CD4-positive, alpha-beta T cell (primary cell): Measurements from ENCODE around the gene RAD18. TPM values are rescaled to one million over a fixed set of nuclear protein-coding genes. Genes with fewer than 3 reads are reported as not detected.

Source experiments
- ATAC-seq: fragments of 200-7000 bp; cut with Tn5 transposase; one replicate; pipeline ENCODE4 v1.10.0; 2022; ENCODE audit warnings: mild to moderate bottlenecking; ENCODE audit not compliant: poor library complexity
- CTCF ChIA-PET: fragments of 350-600 bp; sonication (Branson Sonifier 250); formaldehyde crosslinking; loops from one replicate; lab custom pipeline; 2021; ENCODE audit warnings: antibody characterized with exemption, inconsistent platforms; lab: Charles Lee
- POLR2A ChIA-PET: fragments of 350-600 bp; sonication (Branson Sonifier 250); formaldehyde crosslinking; loops from one replicate; lab custom pipeline; 2021; ENCODE audit warnings: antibody characterized with exemption, inconsistent platforms; lab: Charles Lee
- DNase-seq, 14 experiments: peaks; one replicate each; pipeline ENCODE4 v3.0.0-alpha.2; 2013 to 2020; ENCODE audit warnings: mixed read lengths in 2 of 14
- H3K27ac ChIP-seq, 2 donors: one replicate each; pipeline versions ENCODE4 v1.5.1 to v1.7.0; 2013; ENCODE audit warnings: low read length in 2 of 2, low read depth in 1 of 2, mild to moderate bottlenecking in 1 of 2
- H3K27me3 ChIP-seq, 2 experiments: 1 replicate in 1 of 2; 2 replicates in 1 of 2; pipeline versions ENCODE4 v1.6.1 to v1.7.0; 2013; ENCODE audit warnings: low read length in 2 of 2, control low read depth in 1 of 2, mild to moderate bottlenecking in 1 of 2, moderate library complexity in 1 of 2; ENCODE audit not compliant: insufficient read depth in 2 of 2, control insufficient read depth in 1 of 2
- H3K36me3 ChIP-seq: one replicate; pipeline ENCODE4 v1.6.1; 2013; ENCODE audit warnings: low read length, control low read depth; ENCODE audit not compliant: insufficient read depth
- H3K4me1 ChIP-seq: one replicate; pipeline ENCODE4 v1.6.1; 2013; ENCODE audit warnings: low read length, control low read depth; ENCODE audit not compliant: insufficient read depth
- H3K4me3 ChIP-seq: one replicate; pipeline ENCODE4 v1.5.1; 2013; ENCODE audit warnings: mild to moderate bottlenecking, low read length, moderate library complexity
- H3K9me3 ChIP-seq, 2 experiments: 1 replicate in 1 of 2; 2 replicates in 1 of 2; pipeline versions ENCODE4 v1.6.1 to v1.7.0; 2013; ENCODE audit warnings: low read length in 2 of 2, mild to moderate bottlenecking in 2 of 2, control low read depth in 1 of 2, moderate library complexity in 1 of 2; ENCODE audit not compliant: control insufficient read depth in 1 of 2, insufficient read depth in 1 of 2
- H3K27ac Mint-ChIP-seq: one replicate; pipeline ENCODE4 v1.8.0; 2020; ENCODE audit warnings: mixed read lengths
- H3K27me3 Mint-ChIP-seq: one replicate; pipeline ENCODE4 v1.8.0; 2021; ENCODE audit warnings: mixed read lengths
- H3K36me3 Mint-ChIP-seq: one replicate; pipeline ENCODE4 v1.8.0; 2021; ENCODE audit warnings: low read depth, mixed read lengths
- H3K4me1 Mint-ChIP-seq: one replicate; pipeline ENCODE4 v1.8.0; 2021; ENCODE audit warnings: low read depth, mixed read lengths
- H3K4me3 Mint-ChIP-seq: one replicate; pipeline ENCODE4 v1.8.0; 2020; ENCODE audit warnings: mild to moderate bottlenecking, mixed read lengths
- H3K9me3 Mint-ChIP-seq: one replicate; pipeline ENCODE4 v1.8.0; 2020; ENCODE audit warnings: mixed read lengths
- CTCF ChIP-seq: fragments of 200-600 bp; IDR thresholded peaks from one replicate; pipeline ENCODE4 v1.8.0; 2022; ENCODE audit warnings: antibody characterized with exemption, mild to moderate bottlenecking
- intact Hi-C, 2 experiments: fragments of 100-400 bp; cut with DNase I in 1 of 2; cut with micrococcal nuclease in 1 of 2; formaldehyde crosslinking; loops; one replicate each; pipeline versions ENCODE4 v1.15.1 to v1.9.0; 2023 to 2025; cut with DNase I, micrococcal nuclease
- total RNA-seq, 174 experiments: library from RNA in 2 of 174; stranded (reverse) in 2 of 174; gene quantifications; one replicate each; pipeline ENCODE4 v1.2.3 and lab custom pipeline; 2021 to 2026

RAD18 gene
- total RNA-seq, 2 experiments from 2014 or later: 9.6 to 10.0 TPM

GRCh38 chr3:8981700-8982099 is 18.4 kb upstream of the RAD18 start:
- no peak for ATAC-seq
- Mint-ChIP-seq H3K4me3 (no peak overlapping the region), H3K36me3 (no peaks in the 10 kb centered on the region), H3K9me3 (no peaks in the 10 kb centered on the region), H3K27ac (no peak overlapping the region), H3K27me3 (peaks cover 18% of the 10 kb centered on the region), H3K4me1 (no peaks in the 10 kb centered on the region)
- peaks cover 0 to 10% of the 10 kb centered on the region in 2 experiments for H3K9me3 ChIP-seq
- TF ChIP-seq CTCF: no peak
- intact Hi-C loops: no loop called here
- no peak overlapping the region for H3K4me3 ChIP-seq
- no peak overlapping the region for H3K27ac ChIP-seq
- H3K27me3 ChIP-seq: peaks cover 0 to 4% of the 10 kb centered on the region in 2 experiments
- H3K4me1 ChIP-seq: no peaks in the 10 kb centered on the region
- ChIA-PET POLR2A (no interaction called here), CTCF (no interaction called here)
- no peaks in the 10 kb centered on the region for H3K36me3 ChIP-seq
- no peak for DNase-seq

- Histone ChIP-seq H3K27me3 (peaks cover 0 to 4% of the 10 kb centered on the region in 2 experiments), H3K36me3 (no peaks in the 10 kb centered on the region), H3K4me1 (no peaks in the 10 kb centered on the region), H3K27ac (no peak overlapping the region), H3K4me3 (no peak overlapping the region), H3K9me3 (peaks cover 0 to 10% of the 10 kb centered on the region in 2 experiments)
- no peak for TF ChIP-seq CTCF
- H3K4me1 Mint-ChIP-seq: no peaks in the 10 kb centered on the region
- H3K27ac Mint-ChIP-seq: no peak overlapping the region
- H3K9me3 Mint-ChIP-seq: no peaks in the 10 kb centered on the region
- no peak overlapping the region for H3K4me3 Mint-ChIP-seq
- H3K36me3 Mint-ChIP-seq: no peaks in the 10 kb centered on the region
- ChIA-PET POLR2A (no interaction called here), CTCF (no interaction called here)
- ATAC-seq (no peak), DNase-seq (no peak)
- intact Hi-C loops: no loop called here
- H3K27me3 Mint-ChIP-seq: peaks cover 21% of the 10 kb centered on the region
Measured at GRCh38 chr3:8981296-8981695, 18.0 kb upstream of the RAD18 start.

- H3K36me3 ChIP-seq: no peaks in the 10 kb centered on the region
- no peak overlapping the region for H3K27ac Mint-ChIP-seq
- H3K36me3 Mint-ChIP-seq: no peaks in the 10 kb centered on the region
- H3K27me3 Mint-ChIP-seq: peaks cover 26% of the 10 kb centered on the region
- H3K4me3 ChIP-seq: no peak overlapping the region
- H3K9me3 ChIP-seq: peaks cover 0 to 10% of the 10 kb centered on the region in 2 experiments
- no peaks in the 10 kb centered on the region for H3K9me3 Mint-ChIP-seq
- no peaks in the 10 kb centered on the region for H3K4me1 Mint-ChIP-seq
- H3K27ac ChIP-seq: no peak overlapping the region
- ChIA-PET POLR2A (no interaction called here), CTCF (no interaction called here)
- TF ChIP-seq CTCF: no peak
- intact Hi-C loops: no loop called here
- H3K4me3 Mint-ChIP-seq: no peak overlapping the region
- ATAC-seq (no peak), DNase-seq (no peak)
- no peaks in the 10 kb centered on the region for H3K4me1 ChIP-seq
- peaks cover 0 to 4% of the 10 kb centered on the region in 2 experiments for H3K27me3 ChIP-seq
Measured at GRCh38 chr3:8980756-8981257, 17.5 kb upstream of the RAD18 start.
